ENCODE results near the gene PCDHGA12. TPM values are rescaled to one million over a fixed set of nuclear protein-coding genes. Genes with fewer than 3 reads are reported as not detected.
"Not testable (repeated sequence)": the region's sequence is repeated elsewhere in the genome, so short reads cannot be mapped to it uniquely, and the experiment has no call there.

PCDHGA12 gene
- polyA plus RNA-seq, 12 donors: 1.2 to 4.6 (median 2.1) TPM; not detected in 2

DNA sequence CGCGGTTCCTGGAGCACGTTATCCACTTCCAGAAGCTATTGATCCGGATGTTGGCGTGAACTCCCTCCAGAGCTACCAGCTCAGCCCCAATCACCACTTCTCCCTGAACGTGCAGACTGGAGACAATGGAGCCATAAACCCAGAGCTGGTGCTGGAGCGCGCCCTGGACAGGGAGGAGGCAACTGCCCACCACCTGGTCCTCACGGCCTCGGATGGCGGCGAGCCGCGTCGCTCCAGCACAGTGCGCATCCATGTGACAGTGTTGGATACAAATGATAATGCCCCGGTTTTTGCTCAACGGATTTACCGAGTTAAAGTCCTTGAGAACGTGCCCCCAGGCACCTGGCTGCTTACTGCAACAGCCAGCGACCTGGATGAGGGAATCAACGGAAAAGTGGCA, 26.9 kb upstream of the PCDHGA12 start:
- DNase-seq: no peak

DNA sequence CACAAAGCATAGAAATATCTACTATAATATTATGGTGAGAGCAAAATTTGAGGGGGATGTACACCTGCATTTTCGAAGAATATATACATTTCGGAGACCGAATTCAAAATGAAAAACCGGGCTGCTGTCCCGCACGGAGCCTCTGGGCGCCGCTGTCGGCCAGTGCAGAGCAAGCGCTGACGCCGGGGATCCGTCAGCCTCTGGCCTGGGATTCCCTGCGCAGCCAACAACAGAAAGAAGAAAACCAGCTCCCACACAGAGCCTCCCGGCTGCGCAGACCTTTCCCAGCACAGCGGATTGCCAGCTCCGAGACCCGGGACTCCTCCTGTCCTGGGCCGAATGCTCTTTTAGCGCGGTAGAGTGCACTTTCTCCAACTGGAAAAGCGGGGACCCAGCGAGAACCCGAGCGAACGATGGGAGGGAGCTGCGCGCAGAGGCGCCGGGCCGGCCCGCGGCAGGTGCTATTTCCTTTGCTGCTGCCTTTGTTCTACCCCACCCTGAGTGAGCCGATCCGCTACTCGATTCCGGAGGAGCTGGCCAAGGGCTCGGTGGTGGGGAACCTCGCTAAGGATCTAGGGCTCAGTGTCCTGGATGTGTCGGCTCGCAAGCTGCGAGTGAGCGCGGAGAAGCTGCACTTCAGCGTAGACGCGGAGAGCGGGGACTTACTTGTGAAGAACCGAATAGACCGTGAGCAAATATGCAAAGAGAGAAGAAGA, 22.4 kb upstream of the PCDHGA12 start, which contains the start of gene PCDHGB6:
Gene PCDHGB6, plus strand, starts transcription at position 232 of the 716 bp plus-strand sequence. Its CDS starts 182 bp downstream, at position 414.
- DNase-seq: not testable (repeated sequence)

- no peak for DNase-seq
Measured at GRCh38 chr5:141409598-141410306, 20.6 kb upstream of the PCDHGA12 start.

DNA sequence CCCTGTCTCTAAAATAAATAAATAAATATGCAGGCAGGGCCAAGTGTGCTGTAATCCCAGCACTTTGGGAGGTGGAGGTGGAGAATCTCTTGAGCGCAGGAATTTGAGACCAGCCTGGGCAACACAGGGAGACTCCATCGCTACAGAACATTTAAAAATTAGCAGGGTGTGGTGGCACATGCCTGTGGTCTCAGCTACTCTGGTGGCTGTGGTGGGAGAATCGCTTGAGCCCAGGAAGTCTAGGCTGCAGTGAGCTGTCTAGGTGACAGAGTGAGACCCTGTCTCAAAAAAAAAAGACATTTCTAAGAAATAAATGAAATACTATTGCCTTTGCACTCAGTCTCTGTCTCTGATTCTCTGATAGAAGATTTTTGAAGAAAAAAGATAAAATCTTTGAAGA, 18.7 kb upstream of the PCDHGA12 start:
- no peak for DNase-seq

GRCh38 chr5:141412854-141413539, 17.3 kb upstream of the PCDHGA12 start, which contains the start of gene PCDHGA10:
TSS of gene PCDHGA10 (plus strand) at chr5:141412987. CDS start at chr5:141413176, 189 bp downstream.
- DNase-seq: no peak

- DNase-seq: no peak
Measured at GRCh38 chr5:141413540-141414069, 16.7 kb upstream of the PCDHGA12 start.

GRCh38 chr5:141414548-141415274, 15.6 kb upstream of the PCDHGA12 start:
- not testable (repeated sequence) for DNase-seq

DNA sequence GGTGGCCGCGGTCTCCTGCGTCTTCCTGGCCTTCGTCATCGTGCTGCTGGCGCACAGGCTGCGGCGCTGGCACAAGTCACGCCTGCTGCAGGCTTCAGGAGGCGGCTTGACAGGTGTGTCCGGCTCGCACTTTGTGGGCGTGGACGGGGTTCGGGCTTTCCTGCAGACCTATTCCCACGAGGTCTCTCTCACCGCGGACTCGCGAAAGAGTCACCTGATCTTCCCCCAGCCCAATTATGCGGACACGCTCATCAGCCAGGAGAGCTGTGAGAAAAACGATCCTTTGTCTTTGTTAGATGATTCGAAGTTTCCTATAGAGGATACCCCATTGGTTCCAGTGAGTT, 15.1 kb upstream of the PCDHGA12 start:
- not testable (repeated sequence) for DNase-seq

DNA sequence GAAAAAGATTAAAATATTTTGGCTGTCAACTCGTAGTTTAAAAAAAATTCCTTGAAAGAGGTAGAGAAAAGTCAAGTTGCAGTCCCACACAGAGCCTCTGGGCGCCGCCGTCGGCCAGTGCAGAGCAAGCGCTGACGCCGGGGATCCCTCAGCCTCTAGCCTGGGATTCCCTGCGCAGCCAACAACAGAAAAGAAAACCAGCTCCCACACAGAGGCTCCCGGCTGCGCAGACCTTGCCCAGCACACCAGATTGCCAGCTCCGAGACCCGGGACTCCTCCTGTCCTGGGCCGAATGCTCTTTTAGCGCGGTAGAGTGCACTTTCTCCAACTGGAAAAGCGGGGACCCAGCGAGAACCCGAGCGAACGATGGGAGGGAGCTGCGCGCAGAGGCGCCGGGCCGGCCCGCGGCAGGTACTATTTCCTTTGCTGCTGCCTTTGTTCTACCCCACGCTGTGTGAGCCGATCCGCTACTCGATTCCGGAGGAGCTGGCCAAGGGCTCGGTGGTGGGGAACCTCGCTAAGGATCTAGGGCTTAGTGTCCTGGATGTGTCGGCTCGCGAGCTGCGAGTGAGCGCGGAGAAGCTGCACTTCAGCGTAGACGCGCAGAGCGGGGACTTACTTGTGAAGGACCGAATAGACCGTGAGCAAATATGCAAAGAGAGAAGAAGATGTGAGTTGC, 12.7 kb upstream of the PCDHGA12 start, which contains the start of gene PCDHGB7:
Gene PCDHGB7, plus strand, starts transcription at position 184 of the 679 bp plus-strand sequence. Its CDS starts 183 bp downstream, at position 367.
- peak; percentile 31 for DNase-seq

- DNase-seq: no peak
Measured at GRCh38 chr5:141419074-141419880, 11.0 kb upstream of the PCDHGA12 start.

GRCh38 chr5:141420855-141421488, 9.3 kb upstream of the PCDHGA12 start, which contains the start of gene PCDHGA11:
TSS of gene PCDHGA11 (plus strand) at chr5:141421051. CDS start at chr5:141421228, 177 bp downstream.
- peak; percentile 27 for DNase-seq

DNA sequence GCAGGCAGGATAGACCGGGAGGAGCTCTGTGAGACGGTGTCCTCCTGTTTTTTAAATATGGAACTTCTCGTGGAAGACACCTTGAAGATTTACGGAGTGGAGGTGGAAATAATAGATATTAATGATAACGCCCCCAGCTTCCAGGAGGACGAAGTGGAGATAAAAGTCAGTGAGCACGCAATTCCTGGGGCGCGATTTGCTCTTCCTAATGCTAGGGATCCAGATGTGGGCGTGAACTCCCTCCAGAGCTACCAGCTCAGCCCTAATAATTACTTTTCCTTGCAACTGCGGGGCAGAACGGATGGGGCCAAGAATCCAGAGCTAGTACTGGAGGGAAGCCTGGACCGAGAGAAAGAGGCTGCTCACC, 8.8 kb upstream of the PCDHGA12 start:
- DNase-seq: no peak

DNA sequence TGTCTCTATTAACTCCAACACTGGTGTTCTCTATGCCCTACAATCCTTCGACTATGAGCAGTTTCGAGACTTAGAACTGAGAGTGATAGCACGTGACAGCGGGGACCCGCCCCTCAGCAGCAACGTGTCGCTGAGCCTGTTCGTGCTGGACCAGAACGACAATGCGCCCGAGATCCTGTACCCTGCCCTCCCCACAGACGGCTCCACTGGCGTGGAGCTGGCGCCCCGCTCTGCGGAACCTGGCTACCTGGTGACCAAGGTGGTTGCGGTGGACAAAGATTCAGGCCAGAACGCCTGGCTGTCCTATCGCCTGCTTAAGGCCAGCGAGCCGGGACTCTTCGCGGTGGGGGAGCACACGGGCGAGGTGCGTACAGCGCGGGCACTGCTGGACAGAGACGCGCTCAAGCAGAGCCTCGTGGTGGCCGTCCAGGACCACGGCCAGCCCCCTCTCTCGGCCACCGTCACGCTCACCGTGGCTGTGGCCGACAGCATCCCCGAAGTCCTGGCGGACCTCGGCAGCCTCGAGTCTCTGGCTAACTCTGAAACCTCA, 7.5 kb upstream of the PCDHGA12 start:
- no peak for DNase-seq

DNA sequence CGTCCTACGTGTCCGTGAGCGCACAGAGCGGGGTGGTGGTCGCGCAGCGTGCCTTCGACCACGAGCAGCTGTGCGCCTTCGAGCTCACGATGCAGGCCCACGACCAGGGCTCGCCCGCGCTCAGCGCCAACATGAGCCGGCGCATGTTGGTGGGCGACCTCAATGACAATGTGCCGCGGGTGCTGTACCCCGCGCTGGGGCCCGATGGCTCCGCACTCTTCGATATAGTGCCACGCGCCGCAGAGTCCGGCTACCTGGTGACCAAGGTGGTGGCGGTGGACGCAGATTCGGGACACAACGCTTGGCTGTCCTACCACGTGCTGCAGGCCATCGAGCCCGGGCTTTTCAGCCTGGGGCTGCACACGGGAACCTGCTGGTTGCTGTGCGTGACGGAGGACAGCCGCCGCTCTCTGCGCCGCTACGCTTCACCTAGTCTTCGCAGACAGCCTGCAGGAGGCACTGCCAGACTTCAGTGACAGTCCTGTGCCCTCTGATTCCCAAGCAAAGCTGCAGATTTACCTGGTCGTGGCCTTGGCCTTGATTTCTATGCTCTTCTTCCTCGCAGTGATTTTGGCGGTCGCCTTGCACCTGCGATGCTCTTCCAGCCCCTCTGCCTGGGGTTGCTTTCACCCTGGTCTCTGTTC, 2.4 kb upstream of the PCDHGA12 start:
- DNase-seq: no peak

- no peak for DNase-seq
Measured at GRCh38 chr5:141431286-141431685, 979 bp downstream of the PCDHGA12 start.

DNA sequence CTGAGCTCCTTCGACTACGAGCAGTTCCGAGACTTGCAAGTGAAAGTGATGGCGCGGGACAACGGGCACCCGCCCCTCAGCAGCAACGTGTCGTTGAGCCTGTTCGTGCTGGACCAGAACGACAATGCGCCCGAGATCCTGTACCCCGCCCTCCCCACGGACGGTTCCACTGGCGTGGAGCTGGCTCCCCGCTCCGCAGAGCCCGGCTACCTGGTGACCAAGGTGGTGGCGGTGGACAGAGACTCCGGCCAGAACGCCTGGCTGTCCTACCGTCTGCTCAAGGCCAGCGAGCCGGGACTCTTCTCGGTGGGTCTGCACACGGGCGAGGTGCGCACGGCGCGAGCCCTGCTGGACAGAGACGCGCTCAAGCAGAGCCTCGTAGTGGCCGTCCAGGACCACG, 2.0 kb downstream of the PCDHGA12 start:
- not testable (repeated sequence) for DNase-seq

DNA sequence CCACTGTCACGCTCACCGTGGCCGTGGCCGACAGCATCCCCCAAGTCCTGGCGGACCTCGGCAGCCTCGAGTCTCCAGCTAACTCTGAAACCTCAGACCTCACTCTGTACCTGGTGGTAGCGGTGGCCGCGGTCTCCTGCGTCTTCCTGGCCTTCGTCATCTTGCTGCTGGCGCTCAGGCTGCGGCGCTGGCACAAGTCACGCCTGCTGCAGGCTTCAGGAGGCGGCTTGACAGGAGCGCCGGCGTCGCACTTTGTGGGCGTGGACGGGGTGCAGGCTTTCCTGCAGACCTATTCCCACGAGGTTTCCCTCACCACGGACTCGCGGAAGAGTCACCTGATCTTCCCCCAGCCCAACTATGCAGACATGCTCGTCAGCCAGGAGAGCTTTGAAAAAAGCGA, 2.4 kb downstream of the PCDHGA12 start:
- not testable (repeated sequence) for DNase-seq

DNA sequence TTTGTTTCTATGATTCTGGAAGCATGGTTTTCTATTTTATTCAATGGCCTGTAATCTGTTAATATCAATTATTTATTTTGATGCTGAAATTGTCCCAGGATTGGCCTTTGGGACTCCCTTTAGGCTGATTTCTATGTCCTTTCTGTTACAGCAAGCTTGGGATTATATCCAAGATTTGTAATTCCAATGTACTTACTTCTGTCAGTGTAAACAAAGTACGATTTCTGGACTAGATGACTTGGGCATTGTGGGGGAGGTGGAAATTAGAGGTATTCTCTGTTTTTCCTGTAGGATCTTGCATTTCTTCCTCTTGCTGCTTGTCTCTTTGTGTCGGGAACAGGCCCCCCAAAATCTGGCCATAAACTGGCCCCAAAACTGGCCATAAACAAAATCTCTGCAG, 3.7 kb downstream of the PCDHGA12 start:
- DNase-seq: no peak

- no peak for DNase-seq
Measured at GRCh38 chr5:141437221-141437620, 6.9 kb downstream of the PCDHGA12 start.

Measured in muscle of arm (tissue), 12 donors.